Type B pancreatic cell (in vitro differentiated cells): Measurements from ENCODE around the gene UNC79. TPM values are rescaled to one million over a fixed set of nuclear protein-coding genes. Genes with fewer than 3 reads are reported as not detected.

Experiments
- DNase-seq: peaks from one replicate; pipeline ENCODE4 v3.0.0; 2021; ENCODE audit warnings: mixed read lengths; ENCODE audit not compliant: unreplicated experiment; ENCODE audit errors: extremely low spot score
- H3K27ac Mint-ChIP-seq: 2 replicates; pipeline ENCODE4 v1.8.0; 2021; ENCODE audit warnings: mild to moderate bottlenecking, mixed read lengths
- H3K27me3 Mint-ChIP-seq: 2 replicates; pipeline ENCODE4 v1.8.0; 2021; ENCODE audit warnings: mixed read lengths
- H3K36me3 Mint-ChIP-seq: 2 replicates; pipeline ENCODE4 v1.8.0; 2021; ENCODE audit warnings: mixed read lengths
- H3K4me1 Mint-ChIP-seq: one replicate; pipeline ENCODE4 v1.8.0; 2021; ENCODE audit warnings: mixed read lengths; ENCODE audit not compliant: unreplicated experiment
- H3K4me3 Mint-ChIP-seq: 2 replicates; pipeline ENCODE4 v1.8.0; 2021; ENCODE audit warnings: mild to moderate bottlenecking, mixed read lengths
- H3K9me3 Mint-ChIP-seq: 2 replicates; pipeline ENCODE4 v1.8.0; 2021; ENCODE audit warnings: mixed read lengths
- total RNA-seq: library from RNA; stranded (reverse); gene quantifications from 2 replicates; pipeline ENCODE4 v1.2.1, GENCODE V29; 2021; ENCODE audit warnings: low replicate concordance
- TF ChIP-seq, protein P1 (sequence below): fragments of 200-600 bp; sonication (generic); conservative IDR thresholded peaks from 2 replicates; pipeline ENCODE4 v1.5.0; 2021; ENCODE audit warnings: antibody characterized with exemption, mild to moderate bottlenecking

UNC79 gene
- total RNA-seq, 1 donor from 2014 or later: 2.1 TPM

DNA sequence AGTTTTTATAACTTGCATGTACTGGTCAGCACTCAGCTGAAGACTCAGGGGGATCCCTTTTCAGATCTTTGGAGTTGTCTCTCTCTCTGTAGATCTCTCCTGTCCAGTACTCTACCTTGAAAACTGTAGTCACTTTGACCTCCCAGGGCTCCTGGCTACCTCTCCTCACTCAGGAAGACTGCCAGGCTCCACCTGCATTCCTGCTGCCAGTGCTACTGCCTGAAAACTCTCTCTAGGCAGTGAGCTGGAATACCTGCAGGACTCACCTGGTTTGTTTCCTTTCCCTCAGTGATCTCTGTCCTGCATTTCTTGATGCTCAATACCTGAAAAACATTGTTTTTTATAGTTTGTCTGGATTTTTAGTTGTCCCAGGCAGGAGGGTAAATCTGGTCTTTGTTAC is 270.2 kb downstream of the UNC79 start:
- no peak overlapping the region for H3K27ac Mint-ChIP-seq
- no peak overlapping the region for H3K4me3 Mint-ChIP-seq
- peaks cover 2% of the 10 kb centered on the region for H3K9me3 Mint-ChIP-seq
- no peak for DNase-seq
- H3K36me3 Mint-ChIP-seq: no peaks in the 10 kb centered on the region
- no peaks in the 10 kb centered on the region for H3K4me1 Mint-ChIP-seq
- TF ChIP-seq, protein P1, sequence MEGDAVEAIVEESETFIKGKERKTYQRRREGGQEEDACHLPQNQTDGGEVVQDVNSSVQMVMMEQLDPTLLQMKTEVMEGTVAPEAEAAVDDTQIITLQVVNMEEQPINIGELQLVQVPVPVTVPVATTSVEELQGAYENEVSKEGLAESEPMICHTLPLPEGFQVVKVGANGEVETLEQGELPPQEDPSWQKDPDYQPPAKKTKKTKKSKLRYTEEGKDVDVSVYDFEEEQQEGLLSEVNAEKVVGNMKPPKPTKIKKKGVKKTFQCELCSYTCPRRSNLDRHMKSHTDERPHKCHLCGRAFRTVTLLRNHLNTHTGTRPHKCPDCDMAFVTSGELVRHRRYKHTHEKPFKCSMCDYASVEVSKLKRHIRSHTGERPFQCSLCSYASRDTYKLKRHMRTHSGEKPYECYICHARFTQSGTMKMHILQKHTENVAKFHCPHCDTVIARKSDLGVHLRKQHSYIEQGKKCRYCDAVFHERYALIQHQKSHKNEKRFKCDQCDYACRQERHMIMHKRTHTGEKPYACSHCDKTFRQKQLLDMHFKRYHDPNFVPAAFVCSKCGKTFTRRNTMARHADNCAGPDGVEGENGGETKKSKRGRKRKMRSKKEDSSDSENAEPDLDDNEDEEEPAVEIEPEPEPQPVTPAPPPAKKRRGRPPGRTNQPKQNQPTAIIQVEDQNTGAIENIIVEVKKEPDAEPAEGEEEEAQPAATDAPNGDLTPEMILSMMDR: no peak
- H3K27me3 Mint-ChIP-seq: no peaks in the 10 kb centered on the region

DNA sequence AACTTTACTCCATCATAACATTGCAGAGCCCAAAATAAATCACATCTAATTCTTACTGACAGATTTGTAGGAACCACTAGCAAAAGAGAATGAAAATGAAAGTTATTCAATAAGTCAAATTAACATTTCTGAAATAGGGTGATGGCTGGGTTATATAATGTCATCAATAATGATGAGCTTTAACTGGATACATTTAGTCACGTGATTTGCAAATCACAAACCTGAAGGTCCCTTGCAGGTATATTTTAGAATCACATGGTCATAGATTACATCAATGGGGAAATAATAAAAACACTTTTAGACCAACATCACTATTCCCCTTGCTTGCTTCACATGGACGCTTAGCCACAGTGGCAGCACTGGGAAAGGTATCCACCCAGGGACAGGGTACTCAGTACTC is 270.8 kb downstream of the UNC79 start:
- DNase-seq: no peak
- H3K4me3 Mint-ChIP-seq: no peak overlapping the region
- H3K9me3 Mint-ChIP-seq: no peaks in the 10 kb centered on the region
- H3K4me1 Mint-ChIP-seq: no peaks in the 10 kb centered on the region
- H3K36me3 Mint-ChIP-seq: no peaks in the 10 kb centered on the region
- H3K27me3 Mint-ChIP-seq: peaks cover 3% of the 10 kb centered on the region
- TF ChIP-seq, protein P1: no peak
- no peak overlapping the region for H3K27ac Mint-ChIP-seq

- no peak overlapping the region for H3K4me3 Mint-ChIP-seq
- H3K9me3 Mint-ChIP-seq: no peaks in the 10 kb centered on the region
- DNase-seq: no peak
- no peak overlapping the region for H3K27ac Mint-ChIP-seq
- no peaks in the 10 kb centered on the region for H3K36me3 Mint-ChIP-seq
- no peaks in the 10 kb centered on the region for H3K4me1 Mint-ChIP-seq
- TF ChIP-seq, protein P1: no peak
- H3K27me3 Mint-ChIP-seq: peaks cover 3% of the 10 kb centered on the region
Measured at GRCh38 chr14:93702946-93703345, 272.2 kb downstream of the UNC79 start.

GRCh38 chr14:93703941-93704340 is 273.2 kb downstream of the UNC79 start:
- no peaks in the 10 kb centered on the region for H3K9me3 Mint-ChIP-seq

DNA sequence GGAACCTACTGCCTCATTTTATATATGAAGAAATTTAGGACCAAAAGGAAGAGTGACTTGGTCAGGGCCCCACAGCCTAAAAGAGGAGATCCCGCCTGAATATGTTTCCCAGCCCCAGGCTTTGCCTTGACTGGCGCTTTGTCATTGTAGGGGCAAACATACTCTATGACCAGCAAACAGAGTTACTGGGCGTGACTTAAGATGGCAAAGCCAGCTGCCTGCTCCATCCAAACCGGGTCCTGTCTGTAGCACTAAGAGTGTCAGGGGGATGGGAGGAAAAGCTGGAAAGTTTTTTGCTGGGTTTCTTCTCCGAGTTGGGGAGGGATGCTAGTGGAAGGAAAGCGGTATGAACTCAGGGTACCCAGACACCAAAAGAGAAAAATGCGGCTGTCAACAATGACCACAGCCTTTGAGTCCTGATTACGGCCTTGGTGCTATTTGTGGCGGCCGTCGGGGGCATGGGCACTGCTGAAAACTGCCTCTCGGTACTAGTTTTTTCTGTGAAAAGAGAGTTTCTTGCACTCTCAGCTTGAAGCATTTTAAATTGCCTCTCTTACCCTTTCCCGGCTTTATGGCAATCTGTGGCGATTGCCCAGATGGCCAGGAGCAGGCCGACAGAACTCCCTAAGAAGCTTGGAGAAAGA is 274.9 kb downstream of the UNC79 start:
- peaks cover 6% of the 10 kb centered on the region for H3K27me3 Mint-ChIP-seq
- H3K9me3 Mint-ChIP-seq: no peaks in the 10 kb centered on the region
- no peaks in the 10 kb centered on the region for H3K36me3 Mint-ChIP-seq
- H3K4me1 Mint-ChIP-seq: no peaks in the 10 kb centered on the region
- no peak overlapping the region for H3K27ac Mint-ChIP-seq
- TF ChIP-seq, protein P1: no peak
- H3K4me3 Mint-ChIP-seq: no peak overlapping the region
- no peak for DNase-seq

More at GRCh38 chr14:93703941-93704340, 273.2 kb downstream of the UNC79 start:
- no peaks in the 10 kb centered on the region for H3K4me1 Mint-ChIP-seq
- H3K4me3 Mint-ChIP-seq: no peak overlapping the region
- TF ChIP-seq, protein P1: no peak
- no peaks in the 10 kb centered on the region for H3K36me3 Mint-ChIP-seq
- H3K27me3 Mint-ChIP-seq: peaks cover 6% of the 10 kb centered on the region
- no peak for DNase-seq
- no peak overlapping the region for H3K27ac Mint-ChIP-seq
